Stimulated activated CD4-positive, alpha-beta T cell treated with anti-CD3 and anti-CD28 coated beads, Interleukin-15, amount 100 ng/mL, for 48 hours (primary cell): Measurements from ENCODE around the gene LRRK2.
"Not testable (repeated sequence)": the region's sequence is repeated elsewhere in the genome, so short reads cannot be mapped to it uniquely, and the experiment has no call there.

Experiments used
- DNase-seq, 2 donors: peaks; one replicate each; pipeline ENCODE4 v3.0.0-alpha.2; 2020; ENCODE audit warnings: low read depth in 2 of 2

The LRRK2 gene

DNA sequence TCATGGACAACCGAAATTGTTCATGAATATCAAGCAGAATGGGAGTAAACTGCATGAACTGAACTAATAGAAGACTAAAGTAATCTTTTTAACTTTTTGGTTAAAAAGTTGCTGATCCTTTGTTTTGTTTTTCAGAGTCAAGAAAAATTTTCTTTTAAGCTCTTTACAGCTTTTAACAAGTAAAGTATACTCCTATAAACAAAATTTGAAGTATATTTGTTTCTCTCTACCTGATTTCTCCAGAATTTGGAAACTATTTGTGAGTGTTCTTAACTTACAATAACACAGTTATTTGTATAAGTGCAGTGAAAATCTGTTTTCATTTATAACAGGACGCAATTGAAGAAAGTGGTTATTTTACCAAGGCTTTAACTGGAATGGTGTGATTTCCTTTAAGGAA, 12.2 kb upstream of the LRRK2 start:
- DNase-seq = no peak

DNA sequence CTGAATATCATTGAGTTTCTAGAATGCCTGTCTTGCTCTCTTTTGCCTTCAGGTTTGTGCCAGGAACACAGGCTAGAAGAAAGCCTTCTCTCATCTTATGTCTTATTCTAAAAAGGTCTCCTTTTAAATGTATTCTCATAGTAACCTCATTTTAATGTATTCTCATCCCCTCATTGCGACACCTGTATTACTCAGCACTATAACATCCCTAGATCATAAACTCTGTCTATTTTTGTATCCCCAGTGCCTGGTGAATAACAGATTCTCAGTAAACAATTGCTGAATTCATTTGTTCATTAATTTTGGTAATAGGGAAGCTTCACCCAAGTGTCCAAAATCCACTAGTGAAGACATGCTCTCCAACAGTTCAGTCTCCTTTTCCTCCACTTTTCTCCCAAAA, 8.8 kb upstream of the LRRK2 start:
- DNase-seq = no peak

DNA sequence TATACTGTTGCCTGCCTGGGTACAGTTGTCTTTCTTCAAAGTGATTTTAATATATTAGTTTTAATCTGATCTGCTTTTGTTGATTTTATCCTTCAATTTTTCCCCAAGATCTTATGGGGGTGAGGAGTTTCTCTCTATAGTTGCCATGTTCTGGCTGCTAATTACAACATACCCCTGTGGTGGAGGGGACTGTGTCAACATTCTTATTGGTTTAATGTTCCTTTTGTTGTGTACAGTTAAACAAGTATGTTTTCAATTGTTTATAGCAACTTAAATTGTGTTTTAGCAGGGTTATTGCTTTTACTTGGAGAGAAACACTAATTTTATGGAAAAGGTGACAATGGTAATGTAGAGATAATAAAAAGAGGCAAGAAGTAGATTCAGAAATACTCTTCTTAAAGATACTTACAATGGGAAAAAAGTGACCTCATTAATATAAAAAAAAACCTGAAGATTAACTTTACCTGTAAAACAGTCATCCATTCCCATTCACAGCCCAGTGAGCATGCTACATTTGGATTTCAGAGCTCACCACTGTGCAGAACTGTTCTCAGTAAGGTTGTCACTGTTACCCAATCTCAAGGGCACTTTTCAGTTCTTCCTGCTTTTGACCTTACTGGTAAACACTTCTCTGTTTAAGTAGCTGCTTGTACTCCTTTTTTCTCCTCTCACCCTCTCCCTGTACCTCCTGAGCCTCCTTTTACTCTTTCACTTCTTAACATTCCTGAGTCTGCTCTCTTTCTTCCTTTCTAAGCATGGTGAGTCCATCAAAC, 8.1 kb upstream of the LRRK2 start:
- no peak for DNase-seq

DNA sequence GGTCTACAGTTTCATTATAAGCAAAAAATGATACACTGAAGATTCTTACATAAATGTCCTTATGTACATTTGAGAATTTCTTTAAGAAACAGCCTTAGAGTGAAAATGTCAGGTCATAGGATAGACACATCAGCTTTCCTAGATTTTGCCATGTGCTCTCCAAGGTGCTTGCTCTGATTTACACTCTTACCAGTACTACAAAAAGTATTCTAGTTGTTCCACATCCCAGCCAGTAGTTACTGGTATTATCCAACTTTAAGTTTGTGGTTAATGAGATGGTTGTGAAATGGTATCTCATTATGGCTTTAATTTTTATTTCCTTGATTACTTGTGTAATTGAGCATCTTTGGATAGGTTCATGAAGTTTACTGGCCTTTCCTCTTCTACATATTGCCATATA, 5.0 kb upstream of the LRRK2 start:
- DNase-seq = no peak

DNA sequence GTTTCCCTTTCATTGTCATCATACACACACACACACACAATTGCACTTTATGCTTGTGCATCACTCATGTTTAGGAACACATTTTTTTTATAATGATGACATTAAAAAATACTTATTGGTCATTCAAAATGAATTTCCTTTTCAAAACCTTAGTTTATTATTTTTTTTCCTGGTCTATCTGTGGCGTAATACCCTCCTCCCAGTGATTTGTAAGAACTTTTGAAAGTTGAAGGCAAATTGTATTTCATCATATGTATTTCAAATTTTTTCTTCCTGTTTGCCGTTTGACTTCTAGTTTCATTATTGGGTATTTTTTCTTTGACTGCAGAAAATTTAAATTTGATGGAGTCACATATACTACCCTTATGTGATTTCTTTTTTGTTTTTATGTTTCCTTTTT, 2.5 kb upstream of the LRRK2 start:
- DNase-seq = no peak

DNA sequence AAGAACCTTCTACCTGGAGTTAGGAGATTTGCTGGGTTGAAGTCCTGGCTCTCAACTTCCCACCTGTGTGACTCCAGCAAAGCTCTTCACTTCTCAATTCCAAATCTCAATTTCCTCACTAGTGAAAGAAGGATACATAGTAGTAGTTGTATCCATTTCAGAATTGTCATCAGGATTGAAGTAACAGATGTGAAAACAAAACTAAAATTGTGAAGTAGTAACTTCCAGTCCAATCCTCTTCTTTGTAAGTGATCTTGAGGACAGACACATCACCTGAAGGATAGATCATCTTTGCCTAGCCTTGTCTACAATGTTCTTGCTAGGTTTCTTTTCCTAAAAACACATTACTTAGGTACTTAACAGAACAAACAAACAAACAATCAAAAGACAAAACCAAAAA, 1.2 kb upstream of the LRRK2 start:
- DNase-seq = no peak

DNA sequence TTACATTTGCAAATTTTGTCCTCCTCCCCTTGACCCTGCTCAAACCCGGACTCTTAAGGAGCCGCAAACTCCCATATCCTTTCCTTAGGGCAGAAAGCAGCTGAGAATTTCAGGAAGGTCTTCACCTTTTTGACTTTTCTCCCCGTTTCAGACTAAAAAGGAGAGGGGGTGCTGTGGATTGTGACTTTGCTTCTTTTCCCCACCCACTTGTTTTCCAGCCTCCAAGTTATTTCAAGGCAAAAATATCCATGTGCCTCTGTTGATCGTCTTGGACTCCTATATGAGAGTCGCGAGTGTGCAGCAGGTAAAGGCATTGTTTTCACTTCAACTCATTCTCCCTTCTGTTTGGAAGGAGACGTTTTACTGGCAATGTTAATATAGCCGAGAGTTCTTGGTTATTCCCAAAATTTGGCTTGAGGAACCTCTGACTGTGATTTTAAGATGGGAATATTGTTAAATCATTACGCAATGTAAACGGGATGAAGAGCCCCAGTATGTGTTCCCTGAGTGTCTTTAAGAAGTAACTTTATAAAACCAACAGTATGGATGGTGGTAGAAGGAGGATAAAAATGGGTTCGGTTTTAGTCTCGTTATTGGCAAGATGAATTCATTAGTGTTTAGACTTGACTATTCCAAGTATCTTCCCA, 663 bp downstream of the LRRK2 start:
- DNase-seq = no peak

DNA sequence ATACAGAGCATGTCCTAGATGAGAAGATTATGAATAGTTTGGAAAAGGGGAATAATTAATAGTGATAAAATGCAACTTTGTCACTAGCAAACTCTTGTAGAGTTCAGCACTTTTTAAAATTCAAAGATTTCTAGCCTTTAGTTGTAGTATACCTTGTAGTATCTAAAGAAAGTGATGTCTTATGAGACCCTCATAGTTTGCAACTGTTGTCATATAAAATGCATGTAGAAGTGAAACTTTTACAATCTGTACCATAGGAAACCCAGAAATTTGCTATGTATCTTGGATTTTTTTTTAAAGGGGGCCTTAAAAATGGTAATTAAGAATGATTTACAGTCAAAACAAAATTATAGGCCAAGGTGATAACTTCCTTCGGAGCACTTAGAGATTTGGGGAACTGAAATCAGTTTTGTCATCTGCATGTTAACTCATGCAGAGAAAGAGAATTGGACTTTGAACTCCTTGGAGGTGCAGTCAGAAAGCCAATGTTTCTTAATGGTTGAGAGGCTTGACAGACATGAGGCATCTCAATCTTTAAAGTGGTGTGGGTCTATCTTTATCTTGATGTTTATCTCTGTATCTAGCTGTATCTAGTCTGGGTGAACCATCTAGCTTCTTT, 1.3 kb downstream of the LRRK2 start:
- no peak for DNase-seq

DNA sequence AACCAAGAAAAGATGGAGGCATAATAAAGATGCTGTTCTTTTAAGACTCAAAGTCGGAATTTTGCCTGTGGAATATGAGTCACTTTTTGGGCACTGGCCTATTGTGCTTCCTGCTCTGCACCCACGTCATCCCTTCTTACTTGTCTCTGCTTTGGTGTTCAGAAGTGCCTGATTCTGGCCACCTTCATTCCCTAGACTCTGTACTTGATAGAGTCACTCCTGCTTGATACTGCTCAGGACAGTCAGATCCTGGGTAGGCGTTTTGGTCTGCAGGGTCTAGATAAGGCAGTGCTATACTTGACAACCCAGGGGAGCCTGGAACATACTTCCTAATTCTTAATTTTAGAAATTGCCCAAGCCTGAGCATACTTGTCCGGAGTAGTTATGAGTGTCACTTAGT, 1.9 kb downstream of the LRRK2 start:
- no peak for DNase-seq

DNA sequence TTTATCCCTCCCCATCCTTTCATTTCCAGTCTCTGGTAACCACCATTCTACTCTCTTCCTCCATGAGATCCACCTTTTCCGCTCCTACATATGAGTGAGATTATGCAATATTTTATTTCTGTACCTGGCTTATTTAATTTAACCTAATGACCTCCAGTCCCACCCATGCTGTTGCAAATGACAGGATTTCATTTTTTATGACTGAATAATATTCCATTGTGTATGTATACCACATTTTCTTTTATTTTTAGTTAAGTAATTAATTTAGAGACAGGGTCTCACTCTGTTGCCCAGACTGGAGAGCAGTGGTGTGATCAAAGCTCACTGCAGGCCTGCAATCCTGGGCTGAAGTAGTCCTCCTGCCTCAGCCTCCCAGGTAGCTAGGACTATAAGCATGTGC, 2.6 kb downstream of the LRRK2 start:
- DNase-seq = no peak

DNA sequence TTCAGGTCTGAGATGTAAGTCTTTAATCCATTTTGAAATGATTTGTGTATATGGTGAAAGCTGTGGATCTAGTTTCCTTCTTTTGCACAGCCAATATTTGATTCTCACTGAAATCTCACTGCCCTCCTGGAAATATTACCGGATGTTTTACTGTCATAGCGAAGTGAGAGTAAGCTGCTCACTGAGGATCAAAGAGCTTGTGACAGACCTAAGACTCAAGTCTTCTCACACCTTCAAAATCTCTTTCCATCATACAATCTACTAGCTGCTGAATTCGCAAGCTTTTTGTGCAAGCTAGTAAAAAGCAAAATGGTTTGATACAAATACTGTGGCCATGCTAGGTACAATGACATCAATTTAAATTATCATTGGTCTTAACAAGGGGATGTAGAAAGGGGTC, 3.9 kb downstream of the LRRK2 start:
- no peak for DNase-seq

DNA sequence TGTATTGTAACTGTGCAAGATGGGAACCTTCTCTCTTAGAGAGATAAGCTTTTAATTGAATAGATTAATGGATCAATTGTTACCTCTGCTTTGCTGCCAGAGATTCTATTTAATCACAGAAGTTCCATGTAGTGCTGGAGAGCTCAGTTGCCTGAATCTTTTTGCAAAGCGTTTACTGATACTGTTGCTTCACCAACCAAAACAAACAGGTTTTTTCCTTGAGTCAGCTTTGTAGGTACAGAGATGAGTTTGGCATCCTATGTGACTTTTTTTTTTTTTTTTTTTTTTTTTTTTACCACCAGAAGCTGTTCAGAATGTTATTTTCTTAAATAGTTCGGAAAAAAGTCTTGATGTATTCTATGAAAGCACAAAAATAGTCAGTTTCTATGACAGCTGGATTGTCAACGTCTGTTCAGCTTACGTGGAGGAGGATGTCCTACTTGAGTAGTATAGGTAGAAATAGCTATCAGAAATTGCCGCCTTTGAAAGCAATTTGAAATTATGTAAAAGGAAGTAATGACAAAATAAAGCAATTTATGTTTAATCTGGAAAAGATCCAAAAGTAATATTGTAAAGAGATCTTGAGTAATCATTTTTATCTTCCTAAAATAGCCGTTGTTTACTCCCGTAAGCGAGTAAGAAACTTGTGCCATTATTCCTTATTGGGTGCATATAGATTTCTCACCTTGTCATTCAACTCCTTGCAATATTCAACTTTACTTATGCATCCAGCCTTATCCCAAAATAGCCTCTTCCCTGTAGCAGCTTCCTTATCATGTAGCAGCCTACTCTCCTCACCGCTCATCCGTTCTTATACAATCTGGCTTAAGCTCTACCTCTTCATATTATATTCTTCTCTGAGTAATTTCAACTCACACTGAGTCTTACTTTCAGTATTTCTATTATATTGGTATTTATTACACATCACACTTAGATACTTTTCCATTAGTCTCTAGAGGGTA, 5.2 kb downstream of the LRRK2 start:
- DNase-seq = no peak

DNA sequence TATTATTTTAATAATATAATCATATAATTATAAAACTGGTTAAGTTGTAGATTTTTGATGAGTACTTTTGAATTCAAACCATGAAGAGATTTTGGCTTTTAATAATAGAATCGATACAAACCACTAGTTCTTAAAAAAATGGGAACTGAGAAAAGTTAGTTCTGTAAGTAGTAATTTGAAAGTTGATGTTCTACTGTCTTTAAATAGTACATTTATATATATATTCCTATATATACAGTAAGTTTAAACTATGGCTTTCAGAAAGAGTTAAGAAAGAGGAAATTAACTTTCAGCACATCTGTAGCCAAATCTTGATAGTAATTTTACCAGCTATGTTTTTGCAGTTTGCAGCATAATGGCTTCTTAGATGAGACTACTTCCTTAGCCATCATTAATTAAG, 7.8 kb downstream of the LRRK2 start:
- no peak for DNase-seq

DNA sequence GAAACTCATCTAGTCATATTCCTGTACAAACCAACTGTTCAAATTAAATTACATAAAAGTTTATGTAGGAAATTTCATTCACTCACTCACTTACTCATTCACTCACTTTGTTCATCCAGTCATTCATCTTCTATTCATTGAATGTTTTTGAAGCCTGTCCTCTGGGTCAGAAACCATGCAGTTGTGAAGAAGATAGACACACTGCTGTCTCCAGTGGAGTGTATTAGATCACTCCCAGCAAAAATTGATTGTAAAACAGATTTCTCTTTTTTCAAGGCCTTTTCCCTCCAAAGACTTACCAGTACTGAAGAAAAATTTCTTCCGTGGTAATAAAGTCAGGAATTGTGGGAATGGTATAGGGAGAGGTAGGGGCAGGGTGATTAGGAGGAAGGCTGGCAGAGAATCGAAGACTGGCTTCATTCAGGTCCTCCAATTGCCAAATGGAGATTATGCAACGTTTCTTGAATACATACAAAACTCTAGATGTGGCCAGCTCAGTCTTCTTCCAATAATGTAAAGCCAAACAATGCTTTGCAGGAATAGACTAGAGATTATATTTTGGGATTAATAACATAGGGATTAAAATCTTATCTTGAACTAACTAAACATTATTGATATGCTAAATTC, 9.1 kb downstream of the LRRK2 start:
- no peak for DNase-seq

DNA sequence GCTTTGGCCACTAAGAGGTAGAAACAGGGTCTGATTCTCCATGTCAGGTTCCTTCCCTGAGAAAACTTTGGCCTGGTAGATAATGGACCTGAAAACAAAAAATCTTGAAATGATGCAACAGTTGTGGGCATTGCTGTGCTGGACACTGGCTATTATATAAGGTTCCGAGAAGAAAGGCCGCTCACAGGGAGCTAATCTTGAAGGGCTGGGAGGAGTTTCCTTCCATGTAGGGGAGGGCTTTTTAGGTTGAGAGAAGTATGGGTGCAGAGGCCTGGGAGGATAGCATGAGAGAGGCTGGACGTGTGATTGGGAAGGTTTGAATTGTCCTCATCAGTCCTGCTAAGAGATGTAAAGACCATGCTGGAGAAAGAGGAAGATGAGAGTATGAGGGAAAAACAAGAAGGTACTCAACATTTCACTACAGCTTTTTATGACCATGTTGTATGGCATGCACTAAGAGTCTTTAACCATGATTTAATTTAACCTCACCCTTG, 11.6 kb downstream of the LRRK2 start:
- DNase-seq = no peak

DNA sequence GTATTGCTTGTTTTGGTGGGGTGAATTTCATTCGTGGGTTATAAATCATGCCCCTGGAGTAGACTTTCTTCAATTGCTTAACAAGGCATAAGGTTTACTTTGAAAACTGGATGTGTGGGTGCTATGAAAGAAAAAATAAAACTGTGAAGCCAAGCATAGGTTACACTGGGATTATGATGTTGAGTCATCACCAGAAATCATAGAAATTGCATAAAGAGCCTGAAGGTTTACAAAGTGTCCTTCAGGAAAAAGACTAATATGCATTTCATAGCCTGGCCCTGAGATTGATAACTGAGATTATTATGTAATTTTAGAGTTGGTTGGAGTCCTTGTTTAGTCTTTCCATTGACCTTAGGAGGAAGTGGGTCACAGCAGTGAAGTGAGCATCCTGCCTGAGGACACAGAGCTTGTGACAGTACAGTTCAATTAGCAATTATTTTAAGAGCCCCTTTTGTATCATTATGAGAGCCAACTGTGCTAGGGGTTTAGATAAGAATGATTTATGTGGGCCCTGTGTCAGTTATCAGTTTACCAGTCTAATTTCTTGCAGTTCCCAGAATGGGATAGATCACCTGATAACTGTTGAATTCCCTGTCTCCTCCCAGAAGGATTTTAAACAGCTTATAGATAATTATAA, 13.6 kb downstream of the LRRK2 start:
- no peak for DNase-seq

DNA sequence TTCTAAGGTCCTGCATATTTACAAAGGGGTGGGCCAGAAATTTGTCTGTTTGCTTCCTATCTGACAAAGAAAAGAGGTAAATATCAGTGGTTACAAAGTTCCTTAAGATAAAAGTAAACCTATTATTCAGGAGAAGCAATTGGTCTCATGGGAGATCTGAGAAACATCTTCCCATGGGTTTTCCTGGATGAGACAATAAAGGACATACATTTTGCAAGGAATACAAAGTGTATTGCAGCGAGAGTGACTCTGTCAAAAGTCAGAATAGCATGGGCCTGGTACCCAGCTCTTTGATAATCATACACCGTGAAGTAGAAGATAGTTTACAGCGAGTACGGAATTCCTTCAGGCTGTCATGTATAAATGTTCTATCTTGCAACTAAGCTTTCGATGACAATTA, 14.2 kb downstream of the LRRK2 start:
- no peak for DNase-seq

DNA sequence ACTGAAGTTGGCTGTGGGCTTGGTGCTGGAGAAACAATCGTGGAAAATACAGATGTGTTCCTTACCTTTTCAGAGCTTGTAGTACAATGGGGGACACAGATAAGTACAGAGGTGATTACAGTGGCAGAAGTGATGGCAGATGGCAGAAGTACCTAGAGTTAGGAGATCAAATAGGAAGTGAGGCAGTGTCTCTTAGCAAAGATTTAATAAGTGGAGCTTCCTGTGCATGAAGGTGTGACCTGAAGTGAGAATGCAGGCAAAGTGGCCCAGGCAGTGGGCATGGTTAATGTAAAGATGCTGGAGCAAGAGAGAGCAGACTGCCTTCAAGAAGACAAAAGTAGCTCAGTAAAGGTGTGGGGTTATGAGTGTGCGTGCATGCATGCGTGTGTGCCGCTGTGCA, 16.0 kb downstream of the LRRK2 start:
- no peak for DNase-seq

DNA sequence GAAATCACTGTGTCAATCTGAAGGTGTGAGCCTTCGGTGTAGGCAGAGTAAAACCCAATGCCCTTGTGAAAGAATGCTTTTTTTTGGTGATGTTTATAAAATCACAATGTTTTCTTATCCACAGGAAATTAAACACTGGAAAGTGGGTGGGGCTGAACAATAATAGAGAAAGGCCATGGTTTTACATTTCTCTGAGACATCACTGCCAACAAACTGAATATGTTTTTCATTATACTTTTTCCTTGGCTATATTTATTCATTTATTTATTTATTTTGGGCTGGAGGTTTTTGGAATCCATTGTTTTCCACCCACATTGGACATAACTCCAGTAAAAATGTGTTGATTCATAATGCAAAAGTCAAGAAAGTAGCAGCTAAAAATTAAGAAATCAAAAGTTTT, 16.9 kb downstream of the LRRK2 start:
- no peak for DNase-seq

DNA sequence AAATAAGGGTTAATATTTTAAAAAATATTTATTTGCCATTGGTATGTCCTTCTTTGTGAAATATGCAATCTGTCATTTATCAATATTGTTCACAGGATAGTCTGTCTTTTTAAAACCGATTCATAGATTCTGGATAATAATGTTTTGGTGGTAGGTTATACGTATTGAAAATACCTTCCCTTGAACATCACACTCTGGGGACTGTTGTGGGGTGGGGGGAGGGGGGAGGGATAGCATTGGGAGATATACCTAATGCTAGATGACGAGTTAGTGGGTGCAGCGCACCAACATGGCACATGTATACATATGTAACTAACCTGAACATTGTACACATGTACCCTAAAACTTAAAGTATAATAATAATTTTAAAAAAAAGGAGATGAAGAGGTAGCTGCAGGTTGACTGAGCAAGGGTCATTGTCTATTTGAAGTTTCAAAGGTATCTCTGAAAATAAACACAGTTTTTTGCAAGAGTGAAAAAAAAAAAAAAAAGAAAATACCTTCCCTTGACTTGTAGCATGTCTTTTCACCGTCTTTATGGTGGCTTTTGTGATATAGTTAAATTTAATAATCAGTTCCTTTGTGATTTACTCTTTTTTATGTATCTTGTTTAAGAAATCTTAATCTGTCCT, 19.8 kb downstream of the LRRK2 start:
- DNase-seq = not testable (repeated sequence)

DNA sequence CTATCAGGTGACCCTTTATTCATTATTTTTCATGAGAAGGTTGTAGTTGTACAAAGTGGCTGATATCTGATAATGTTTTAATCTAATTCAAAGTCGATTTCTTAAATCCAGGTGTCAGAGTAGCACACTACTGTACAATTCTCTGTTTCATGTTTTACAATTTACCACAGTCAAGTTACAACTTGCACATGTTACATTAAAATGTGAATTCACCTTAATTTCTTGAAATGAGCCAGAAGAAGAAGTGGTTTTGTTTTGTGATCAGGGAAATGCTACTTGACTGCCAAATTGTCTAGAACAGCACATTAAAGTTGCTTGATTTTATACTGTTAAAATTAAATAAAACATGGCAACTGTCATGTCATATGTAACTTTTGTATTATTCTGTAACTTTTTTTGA, 23.2 kb downstream of the LRRK2 start:
- no peak for DNase-seq
